Mucosa of stomach (tissue), 1 donor: ENCODE results near the gene SMOC2.

Experiments
- H3K27me3 ChIP-seq: one replicate; pipeline ENCODE4 v1.7.0; 2013; ENCODE audit warnings: mild to moderate bottlenecking, low read length; ENCODE audit not compliant: control insufficient read depth, insufficient read depth
- H3K36me3 ChIP-seq: one replicate; pipeline ENCODE4 v1.7.0; 2013; ENCODE audit warnings: low read length; ENCODE audit not compliant: control insufficient read depth, insufficient read depth
- H3K4me1 ChIP-seq: one replicate; pipeline ENCODE4 v1.7.0; 2013; ENCODE audit warnings: mild to moderate bottlenecking, low read length; ENCODE audit not compliant: control insufficient read depth, insufficient read depth
- H3K4me3 ChIP-seq: one replicate; pipeline ENCODE4 v1.7.0; 2013; ENCODE audit warnings: low read length
- H3K9ac ChIP-seq: one replicate; pipeline ENCODE4 v1.7.0; 2013; ENCODE audit warnings: mild to moderate bottlenecking, low read length, moderate library complexity
- H3K9me3 ChIP-seq: one replicate; pipeline ENCODE4 v1.7.0; 2013; ENCODE audit warnings: mild to moderate bottlenecking, low read length, moderate library complexity; ENCODE audit not compliant: control insufficient read depth
- donor health status: Pancreatic carcinoma.

SMOC2 gene, protein sequence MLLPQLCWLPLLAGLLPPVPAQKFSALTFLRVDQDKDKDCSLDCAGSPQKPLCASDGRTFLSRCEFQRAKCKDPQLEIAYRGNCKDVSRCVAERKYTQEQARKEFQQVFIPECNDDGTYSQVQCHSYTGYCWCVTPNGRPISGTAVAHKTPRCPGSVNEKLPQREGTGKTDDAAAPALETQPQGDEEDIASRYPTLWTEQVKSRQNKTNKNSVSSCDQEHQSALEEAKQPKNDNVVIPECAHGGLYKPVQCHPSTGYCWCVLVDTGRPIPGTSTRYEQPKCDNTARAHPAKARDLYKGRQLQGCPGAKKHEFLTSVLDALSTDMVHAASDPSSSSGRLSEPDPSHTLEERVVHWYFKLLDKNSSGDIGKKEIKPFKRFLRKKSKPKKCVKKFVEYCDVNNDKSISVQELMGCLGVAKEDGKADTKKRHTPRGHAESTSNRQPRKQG

GRCh38 chr6:168440520-168441433 lies at the start of gene SMOC2:
Gene SMOC2 (plus strand): TSS chr6:168441184. CDS start chr6:168441371, 187 bp downstream.
- Histone ChIP-seq H3K36me3 (no peaks in the 10 kb centered on the region), H3K9me3 (no peaks in the 10 kb centered on the region), H3K27me3 (peaks cover 41% of the 10 kb centered on the region), H3K9ac (no peak within 1 kb of the TSS), H3K4me1 (no peaks in the 10 kb centered on the region), H3K4me3 (no peak within 1 kb of the TSS)

DNA sequence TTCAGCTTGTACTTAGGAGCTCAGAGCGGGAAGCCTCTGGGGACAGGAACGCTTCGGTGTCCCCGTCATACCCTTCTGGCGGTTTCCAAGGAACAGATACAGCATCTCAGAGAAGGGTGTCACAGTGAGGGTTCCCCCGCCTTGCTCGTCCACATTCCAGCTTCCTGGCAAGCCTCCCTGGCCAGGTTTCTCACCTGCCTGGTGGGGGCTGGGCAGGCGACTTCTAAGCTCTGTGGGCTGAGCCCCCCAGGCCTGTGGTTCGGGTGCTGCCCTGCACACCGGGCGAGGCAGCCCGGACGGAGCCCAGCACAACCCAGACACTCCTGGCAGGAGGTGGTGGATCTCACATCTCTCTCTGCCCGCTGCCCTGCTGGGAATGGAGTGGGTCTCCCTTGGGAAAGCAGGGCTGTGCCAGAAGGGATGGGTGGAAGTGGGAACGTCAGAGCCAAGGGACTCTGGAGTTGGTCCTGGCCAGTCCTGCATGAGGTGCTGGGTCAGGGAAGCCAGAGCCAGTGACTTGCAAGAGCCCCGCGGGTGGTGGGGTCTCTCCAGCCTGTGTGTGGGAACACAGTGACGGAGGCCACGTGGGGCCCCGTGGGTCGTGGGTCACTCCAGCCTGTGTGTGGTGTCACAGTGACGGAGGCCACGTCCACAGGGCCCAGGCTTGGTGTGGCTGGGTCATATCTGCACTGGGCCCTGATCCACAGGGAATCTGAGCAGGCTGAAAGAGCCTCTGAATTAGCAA lies 47.7 kb upstream of the SMOC2 start:
- H3K9ac ChIP-seq = no peak overlapping the region
- H3K36me3 ChIP-seq = no peaks in the 10 kb centered on the region
- peaks cover 3% of the 10 kb centered on the region for H3K27me3 ChIP-seq
- H3K9me3 ChIP-seq = no peaks in the 10 kb centered on the region
- no peaks in the 10 kb centered on the region for H3K4me1 ChIP-seq
- no peak overlapping the region for H3K4me3 ChIP-seq

DNA sequence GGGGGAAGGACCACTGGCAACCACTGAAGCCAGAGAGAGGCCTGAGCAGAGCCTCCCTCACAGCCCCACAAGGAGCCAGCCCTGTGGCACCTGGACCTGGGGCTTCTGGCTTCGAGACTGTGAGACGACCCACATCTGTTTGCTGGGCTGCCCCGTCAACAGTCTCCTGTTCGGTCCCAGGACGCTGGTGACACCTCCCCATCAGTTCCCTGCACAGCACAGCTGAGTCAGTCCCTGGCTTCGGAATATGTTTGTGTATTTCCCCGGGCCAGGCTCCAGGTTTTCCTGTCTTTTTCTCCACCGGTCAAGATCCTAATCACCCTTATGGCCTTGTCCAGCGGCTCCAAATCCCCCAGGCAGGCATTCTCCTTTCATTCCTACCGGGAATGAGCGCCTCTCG lies 46.4 kb upstream of the SMOC2 start:
- no peaks in the 10 kb centered on the region for H3K9me3 ChIP-seq
- H3K4me1 ChIP-seq = no peaks in the 10 kb centered on the region
- H3K27me3 ChIP-seq = peaks cover 3% of the 10 kb centered on the region
- H3K9ac ChIP-seq = no peak overlapping the region
- H3K4me3 ChIP-seq = no peak overlapping the region
- H3K36me3 ChIP-seq = no peaks in the 10 kb centered on the region

GRCh38 chr6:168395983-168396382 lies 45.0 kb upstream of the SMOC2 start:
- Histone ChIP-seq H3K9ac (no peak overlapping the region), H3K4me3 (no peak overlapping the region), H3K27me3 (no peaks in the 10 kb centered on the region), H3K36me3 (no peaks in the 10 kb centered on the region), H3K9me3 (no peaks in the 10 kb centered on the region), H3K4me1 (no peaks in the 10 kb centered on the region)

DNA sequence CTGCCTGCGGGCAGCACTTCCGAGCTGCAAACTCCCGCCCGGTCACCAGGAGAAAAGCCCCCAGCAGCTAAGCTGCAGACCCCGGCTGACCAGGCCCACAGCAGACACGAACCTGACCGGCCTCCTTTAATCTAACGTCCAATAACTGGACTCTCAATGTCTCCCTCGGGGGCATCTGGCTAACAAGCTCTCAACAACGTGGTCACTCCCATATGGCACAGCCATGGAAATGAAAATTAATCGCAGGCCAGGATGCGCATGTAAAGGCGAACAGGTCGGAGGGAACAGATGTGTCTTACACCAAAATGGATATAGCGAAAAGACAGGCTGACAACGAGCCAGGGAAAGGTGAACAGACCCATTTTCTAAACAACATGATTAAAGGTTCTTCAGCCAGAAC lies 44.4 kb upstream of the SMOC2 start:
- Histone ChIP-seq H3K4me3 (no peak overlapping the region), H3K9me3 (no peaks in the 10 kb centered on the region), H3K9ac (no peak overlapping the region), H3K4me1 (no peaks in the 10 kb centered on the region), H3K36me3 (no peaks in the 10 kb centered on the region), H3K27me3 (no peaks in the 10 kb centered on the region)

DNA sequence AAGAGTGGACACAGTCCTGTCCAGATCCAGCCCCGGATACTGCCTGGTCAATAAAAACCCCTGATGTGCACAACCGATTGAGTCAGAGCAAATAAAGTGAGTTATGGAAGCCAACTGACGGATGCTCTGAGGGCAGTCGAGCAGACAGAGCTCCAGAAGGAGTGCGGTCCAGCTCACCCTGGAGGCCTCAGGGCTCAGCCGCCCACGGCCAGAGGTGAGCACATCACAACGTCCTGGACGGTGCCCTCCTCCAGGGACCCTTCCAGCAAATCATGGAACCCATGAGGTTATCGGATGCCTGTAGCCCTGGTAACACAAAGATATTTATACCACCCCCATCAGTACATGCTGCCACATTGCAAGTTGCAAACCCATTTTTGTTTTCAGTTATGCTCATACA lies 44.0 kb upstream of the SMOC2 start:
- no peaks in the 10 kb centered on the region for H3K27me3 ChIP-seq

GRCh38 chr6:168400037-168400436 lies 40.9 kb upstream of the SMOC2 start:
- H3K4me1 ChIP-seq = no peaks in the 10 kb centered on the region
- no peaks in the 10 kb centered on the region for H3K27me3 ChIP-seq
- H3K36me3 ChIP-seq = no peaks in the 10 kb centered on the region
- H3K9me3 ChIP-seq = no peaks in the 10 kb centered on the region
- no peak overlapping the region for H3K9ac ChIP-seq
- no peak overlapping the region for H3K4me3 ChIP-seq

More for the DNA sequence above, 44.0 kb upstream of the SMOC2 start:
- H3K36me3 ChIP-seq = no peaks in the 10 kb centered on the region
- H3K4me1 ChIP-seq = no peaks in the 10 kb centered on the region
- no peaks in the 10 kb centered on the region for H3K9me3 ChIP-seq
- H3K9ac ChIP-seq = no peak overlapping the region
- no peak overlapping the region for H3K4me3 ChIP-seq

GRCh38 chr6:168403370-168404005 lies 37.5 kb upstream of the SMOC2 start:
- no peaks in the 10 kb centered on the region for H3K36me3 ChIP-seq
- no peaks in the 10 kb centered on the region for H3K9me3 ChIP-seq

GRCh38 chr6:168404560-168404959 lies 36.4 kb upstream of the SMOC2 start:
- Histone ChIP-seq H3K4me3 (no peak overlapping the region), H3K27me3 (no peaks in the 10 kb centered on the region)

More at GRCh38 chr6:168403370-168404005, 37.5 kb upstream of the SMOC2 start:
- Histone ChIP-seq H3K4me1 (no peaks in the 10 kb centered on the region), H3K27me3 (no peaks in the 10 kb centered on the region), H3K4me3 (no peak overlapping the region), H3K9ac (no peak overlapping the region)

GRCh38 chr6:168407842-168408241 lies 33.1 kb upstream of the SMOC2 start:
- no peak overlapping the region for H3K9ac ChIP-seq
- no peaks in the 10 kb centered on the region for H3K27me3 ChIP-seq
- no peaks in the 10 kb centered on the region for H3K9me3 ChIP-seq
- no peaks in the 10 kb centered on the region for H3K36me3 ChIP-seq
- H3K4me1 ChIP-seq = no peaks in the 10 kb centered on the region
- no peak overlapping the region for H3K4me3 ChIP-seq

More at GRCh38 chr6:168404560-168404959, 36.4 kb upstream of the SMOC2 start:
- H3K4me1 ChIP-seq = no peaks in the 10 kb centered on the region
- H3K36me3 ChIP-seq = no peaks in the 10 kb centered on the region
- H3K9ac ChIP-seq = no peak overlapping the region
- no peaks in the 10 kb centered on the region for H3K9me3 ChIP-seq

DNA sequence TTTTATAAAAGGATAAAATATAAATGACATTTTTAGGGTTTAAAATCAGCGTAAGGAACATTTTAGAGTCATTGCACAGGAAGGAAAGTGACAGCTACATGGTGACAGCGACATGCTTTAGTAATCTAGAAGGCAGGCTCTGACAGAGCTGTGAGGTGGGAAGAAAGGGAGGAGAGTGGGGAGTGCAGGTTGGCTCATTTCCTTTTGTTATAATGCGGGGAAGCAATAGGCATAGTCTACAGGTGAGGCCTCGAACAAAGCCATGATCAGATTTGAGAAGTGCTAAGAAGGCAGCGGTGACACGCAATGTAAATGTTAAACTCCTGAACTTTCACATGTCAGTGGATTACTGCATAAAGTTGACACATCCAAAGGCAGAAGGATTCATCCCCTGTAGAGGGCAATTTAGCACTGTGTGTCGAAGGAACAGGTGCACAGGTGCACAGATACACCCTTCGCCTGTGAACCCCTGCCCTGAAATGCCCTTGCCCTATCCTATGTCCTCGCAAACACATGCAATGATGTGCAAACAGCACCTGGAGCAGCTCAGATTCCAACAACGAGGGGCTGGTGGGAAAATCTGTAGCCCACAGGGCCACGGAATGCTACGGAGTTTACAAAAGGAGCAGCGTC lies 32.4 kb upstream of the SMOC2 start:
- no peak overlapping the region for H3K9ac ChIP-seq
- H3K4me1 ChIP-seq = no peaks in the 10 kb centered on the region
- H3K36me3 ChIP-seq = no peaks in the 10 kb centered on the region
- H3K9me3 ChIP-seq = no peaks in the 10 kb centered on the region
- no peak overlapping the region for H3K4me3 ChIP-seq
- H3K27me3 ChIP-seq = no peaks in the 10 kb centered on the region
